ENCODE measurements around the gene RELN.

RELN gene

GRCh38 chr7:103996639-103997038 lies 7.2 kb upstream of the RELN start:
- H4K5ac ChIP-seq (ENCODE audit: low read length): no peak overlapping the region
- H3K4me1 ChIP-seq (ENCODE audit: control insufficient read depth, low read depth, low read length): no peaks in the 10 kb centered on the region
- H2BK5ac ChIP-seq (ENCODE audit: low read length): no peak overlapping the region
- H3K79me2 ChIP-seq (ENCODE audit: control insufficient read depth, insufficient read depth, low read length): no peaks in the 10 kb centered on the region
- H3K27ac ChIP-seq (ENCODE audit: low read depth, low read length): no peak overlapping the region
- H3K23ac ChIP-seq (ENCODE audit: low read length): no peak overlapping the region
- H3K36me3 ChIP-seq (ENCODE audit: control insufficient read depth, insufficient read depth, low read length): no peaks in the 10 kb centered on the region
- no peak overlapping the region for H3K4ac ChIP-seq (ENCODE audit: low read depth, low read length)
- no peak overlapping the region for H3K4me2 ChIP-seq (ENCODE audit: low read length)
- H3K9ac ChIP-seq (ENCODE audit: low read length): no peak overlapping the region
- no peak overlapping the region for H2AK5ac ChIP-seq (ENCODE audit: low read length)
- no peak overlapping the region for H4K8ac ChIP-seq (ENCODE audit: low read depth, low read length)
- no peak for DNase-seq
- H2BK120ac ChIP-seq (ENCODE audit: low read depth, low read length): no peak overlapping the region
- H2BK15ac ChIP-seq (replicated peaks; ENCODE audit: low read depth): no peak overlapping the region
- no peaks in the 10 kb centered on the region for H3K27me3 ChIP-seq (ENCODE audit: insufficient read depth, low read length, poor library complexity)
- H3K79me1 ChIP-seq (ENCODE audit: low read length): no peaks in the 10 kb centered on the region
- no CpG with 5 or more reads among the region's 2 CpGs for WGBS (ENCODE audit: extremely low coverage, insufficient coverage, low lambda C conversion rate)
- H3K18ac ChIP-seq (ENCODE audit: low read length): no peak overlapping the region
- H3K4me3 ChIP-seq (ENCODE audit: low read length): no peak overlapping the region
- no peak overlapping the region for H3K56ac ChIP-seq (ENCODE audit: low read length)

- H3K27ac ChIP-seq (ENCODE audit: low read depth, low read length): no peak overlapping the region
- H4K5ac ChIP-seq (ENCODE audit: low read length): no peak overlapping the region
- no peaks in the 10 kb centered on the region for H3K36me3 ChIP-seq (ENCODE audit: control insufficient read depth, insufficient read depth, low read length)
- H3K27me3 ChIP-seq (ENCODE audit: insufficient read depth, low read length, poor library complexity): peaks cover 1% of the 10 kb centered on the region
- no peak overlapping the region for H3K4me2 ChIP-seq (ENCODE audit: low read length)
- H3K79me1 ChIP-seq (ENCODE audit: low read length): no peaks in the 10 kb centered on the region
- H2AK5ac ChIP-seq (ENCODE audit: low read length): no peak overlapping the region
- H2BK5ac ChIP-seq (ENCODE audit: low read length): no peak overlapping the region
- no peak overlapping the region for H4K8ac ChIP-seq (ENCODE audit: low read depth, low read length)
- H3K79me2 ChIP-seq (ENCODE audit: control insufficient read depth, insufficient read depth, low read length): no peaks in the 10 kb centered on the region
- no peak overlapping the region for H2BK120ac ChIP-seq (ENCODE audit: low read depth, low read length)
- H3K56ac ChIP-seq (ENCODE audit: low read length): no peak overlapping the region
- no peak overlapping the region for H2BK15ac ChIP-seq (replicated peaks; ENCODE audit: low read depth)
- H3K9ac ChIP-seq (ENCODE audit: low read length): no peak overlapping the region
- DNase-seq: no peak
- no peaks in the 10 kb centered on the region for H3K4me1 ChIP-seq (ENCODE audit: control insufficient read depth, low read depth, low read length)
- no peak overlapping the region for H3K4ac ChIP-seq (ENCODE audit: low read depth, low read length)
- no CpG with 5 or more reads among the region's 4 CpGs for WGBS (ENCODE audit: extremely low coverage, insufficient coverage, low lambda C conversion rate)
- H3K4me3 ChIP-seq (ENCODE audit: low read length): no peak overlapping the region
- no peak overlapping the region for H3K18ac ChIP-seq (ENCODE audit: low read length)
- H3K23ac ChIP-seq (ENCODE audit: low read length): no peak overlapping the region
Measured at GRCh38 chr7:103996017-103996551, 6.6 kb upstream of the RELN start.

GRCh38 chr7:103995554-103995953 lies 6.1 kb upstream of the RELN start:
- Histone ChIP-seq H4K5ac (ENCODE audit: low read length) (no peak overlapping the region), H2BK5ac (ENCODE audit: low read length) (no peak overlapping the region), H3K56ac (ENCODE audit: low read length) (no peak overlapping the region), H3K79me1 (ENCODE audit: low read length) (no peaks in the 10 kb centered on the region), H3K23ac (ENCODE audit: low read length) (no peak overlapping the region), H3K9ac (ENCODE audit: low read length) (no peak overlapping the region), H3K4ac (ENCODE audit: low read depth, low read length) (no peak overlapping the region), H3K79me2 (ENCODE audit: control insufficient read depth, insufficient read depth, low read length) (no peaks in the 10 kb centered on the region), H3K18ac (ENCODE audit: low read length) (no peak overlapping the region), H3K27me3 (ENCODE audit: insufficient read depth, low read length, poor library complexity) (peaks cover 6% of the 10 kb centered on the region), H3K4me3 (ENCODE audit: low read length) (no peak overlapping the region), H2AK5ac (ENCODE audit: low read length) (no peak overlapping the region), H3K4me1 (ENCODE audit: control insufficient read depth, low read depth, low read length) (no peaks in the 10 kb centered on the region), H2BK120ac (ENCODE audit: low read depth, low read length) (no peak overlapping the region), H2BK15ac (replicated peaks; ENCODE audit: low read depth) (no peak overlapping the region), H3K36me3 (ENCODE audit: control insufficient read depth, insufficient read depth, low read length) (no peaks in the 10 kb centered on the region), H3K4me2 (ENCODE audit: low read length) (no peak overlapping the region), H4K8ac (ENCODE audit: low read depth, low read length) (no peak overlapping the region), H3K27ac (ENCODE audit: low read depth, low read length) (no peak overlapping the region)
- DNase-seq: no peak

- Histone ChIP-seq H4K8ac (ENCODE audit: low read depth, low read length) (no peak overlapping the region), H2AK5ac (ENCODE audit: low read length) (no peak overlapping the region), H3K27ac (ENCODE audit: low read depth, low read length) (no peak overlapping the region), H2BK5ac (ENCODE audit: low read length) (no peak overlapping the region), H3K79me2 (ENCODE audit: control insufficient read depth, insufficient read depth, low read length) (no peaks in the 10 kb centered on the region), H3K23ac (ENCODE audit: low read length) (no peak overlapping the region), H3K9ac (ENCODE audit: low read length) (no peak overlapping the region), H4K5ac (ENCODE audit: low read length) (no peak overlapping the region), H2BK120ac (ENCODE audit: low read depth, low read length) (no peak overlapping the region), H3K79me1 (ENCODE audit: low read length) (no peaks in the 10 kb centered on the region), H3K4me2 (ENCODE audit: low read length) (no peak overlapping the region), H3K36me3 (ENCODE audit: control insufficient read depth, insufficient read depth, low read length) (no peaks in the 10 kb centered on the region), H3K18ac (ENCODE audit: low read length) (no peak overlapping the region), H3K4me1 (ENCODE audit: control insufficient read depth, low read depth, low read length) (no peaks in the 10 kb centered on the region), H3K4ac (ENCODE audit: low read depth, low read length) (no peak overlapping the region), H2BK15ac (replicated peaks; ENCODE audit: low read depth) (no peak overlapping the region), H3K27me3 (ENCODE audit: insufficient read depth, low read length, poor library complexity) (peaks cover 14% of the 10 kb centered on the region), H3K4me3 (ENCODE audit: low read length) (no peak overlapping the region), H3K56ac (ENCODE audit: low read length) (no peak overlapping the region)
- WGBS (ENCODE audit: extremely low coverage, insufficient coverage, low lambda C conversion rate): no CpG with 5 or more reads among the region's 1 CpG
- DNase-seq: no peak
Measured at GRCh38 chr7:103993551-103993950, 4.1 kb upstream of the RELN start.

GRCh38 chr7:103991406-103991805 lies 1.9 kb upstream of the RELN start:
- H2AK5ac ChIP-seq (ENCODE audit: low read length): no peak overlapping the region
- H2BK120ac ChIP-seq (ENCODE audit: low read depth, low read length): no peak overlapping the region
- no peak overlapping the region for H3K18ac ChIP-seq (ENCODE audit: low read length)
- no peak overlapping the region for H4K5ac ChIP-seq (ENCODE audit: low read length)
- WGBS (ENCODE audit: extremely low coverage, insufficient coverage, low lambda C conversion rate): no CpG with 5 or more reads among the region's 2 CpGs
- H3K27ac ChIP-seq (ENCODE audit: low read depth, low read length): no peak overlapping the region
- no peak for DNase-seq
- no peaks in the 10 kb centered on the region for H3K36me3 ChIP-seq (ENCODE audit: control insufficient read depth, insufficient read depth, low read length)
- H3K4me2 ChIP-seq (ENCODE audit: low read length): no peak overlapping the region
- H2BK15ac ChIP-seq (replicated peaks; ENCODE audit: low read depth): no peak overlapping the region
- no peak overlapping the region for H3K4ac ChIP-seq (ENCODE audit: low read depth, low read length)
- H3K56ac ChIP-seq (ENCODE audit: low read length): no peak overlapping the region
- H3K4me3 ChIP-seq (ENCODE audit: low read length): no peak overlapping the region
- H3K27me3 ChIP-seq (ENCODE audit: insufficient read depth, low read length, poor library complexity): peaks cover 17% of the 10 kb centered on the region
- no peak overlapping the region for H3K9ac ChIP-seq (ENCODE audit: low read length)
- no peak overlapping the region for H2BK5ac ChIP-seq (ENCODE audit: low read length)
- no peaks in the 10 kb centered on the region for H3K79me2 ChIP-seq (ENCODE audit: control insufficient read depth, insufficient read depth, low read length)
- no peaks in the 10 kb centered on the region for H3K4me1 ChIP-seq (ENCODE audit: control insufficient read depth, low read depth, low read length)
- no peaks in the 10 kb centered on the region for H3K79me1 ChIP-seq (ENCODE audit: low read length)
- no peak overlapping the region for H4K8ac ChIP-seq (ENCODE audit: low read depth, low read length)
- no peak overlapping the region for H3K23ac ChIP-seq (ENCODE audit: low read length)

- no peaks in the 10 kb centered on the region for H3K79me1 ChIP-seq (ENCODE audit: low read length)
- no peak overlapping the region for H3K4me3 ChIP-seq (ENCODE audit: low read length)
- H3K23ac ChIP-seq (ENCODE audit: low read length): no peak overlapping the region
Measured at GRCh38 chr7:103990991-103991390, 1.5 kb upstream of the RELN start.

More at GRCh38 chr7:103990991-103991390, 1.5 kb upstream of the RELN start:
- Histone ChIP-seq H2BK15ac (replicated peaks; ENCODE audit: low read depth) (no peak overlapping the region), H3K4me2 (ENCODE audit: low read length) (no peak overlapping the region), H3K4ac (ENCODE audit: low read depth, low read length) (no peak overlapping the region), H4K5ac (ENCODE audit: low read length) (no peak overlapping the region), H3K9ac (ENCODE audit: low read length) (no peak overlapping the region), H2BK5ac (ENCODE audit: low read length) (no peak overlapping the region), H3K56ac (ENCODE audit: low read length) (no peak overlapping the region), H2AK5ac (ENCODE audit: low read length) (no peak overlapping the region), H3K27ac (ENCODE audit: low read depth, low read length) (no peak overlapping the region), H3K36me3 (ENCODE audit: control insufficient read depth, insufficient read depth, low read length) (no peaks in the 10 kb centered on the region), H4K8ac (ENCODE audit: low read depth, low read length) (no peak overlapping the region), H3K27me3 (ENCODE audit: insufficient read depth, low read length, poor library complexity) (peaks cover 17% of the 10 kb centered on the region), H3K18ac (ENCODE audit: low read length) (no peak overlapping the region), H3K4me1 (ENCODE audit: control insufficient read depth, low read depth, low read length) (no peaks in the 10 kb centered on the region), H2BK120ac (ENCODE audit: low read depth, low read length) (no peak overlapping the region), H3K79me2 (ENCODE audit: control insufficient read depth, insufficient read depth, low read length) (no peaks in the 10 kb centered on the region)
- DNase-seq: no peak
- WGBS (ENCODE audit: extremely low coverage, insufficient coverage, low lambda C conversion rate): no CpG with 5 or more reads among the region's 4 CpGs
